Epithelial cell of esophagus (primary cell): ENCODE results near the gene SLC38A9.

Source experiments
- DNase-seq: peaks from one replicate; pipeline ENCODE4 v3.0.0; 2010; ENCODE audit warnings: low read depth
- H3K4me3 ChIP-seq: 2 replicates; pipeline ENCODE4 v1.5.1; 2011; ENCODE audit warnings: mild to moderate bottlenecking, low read length, control low read depth
- CTCF ChIP-seq: IDR thresholded peaks from 2 replicates; pipeline ENCODE4 v1.5.1; 2011; ENCODE audit warnings: low read depth, mild to moderate bottlenecking, low read length, control low read depth, inconsistent platforms; ENCODE audit not compliant: insufficient read depth; ENCODE audit errors: missing control alignments

SLC38A9 gene

DNA sequence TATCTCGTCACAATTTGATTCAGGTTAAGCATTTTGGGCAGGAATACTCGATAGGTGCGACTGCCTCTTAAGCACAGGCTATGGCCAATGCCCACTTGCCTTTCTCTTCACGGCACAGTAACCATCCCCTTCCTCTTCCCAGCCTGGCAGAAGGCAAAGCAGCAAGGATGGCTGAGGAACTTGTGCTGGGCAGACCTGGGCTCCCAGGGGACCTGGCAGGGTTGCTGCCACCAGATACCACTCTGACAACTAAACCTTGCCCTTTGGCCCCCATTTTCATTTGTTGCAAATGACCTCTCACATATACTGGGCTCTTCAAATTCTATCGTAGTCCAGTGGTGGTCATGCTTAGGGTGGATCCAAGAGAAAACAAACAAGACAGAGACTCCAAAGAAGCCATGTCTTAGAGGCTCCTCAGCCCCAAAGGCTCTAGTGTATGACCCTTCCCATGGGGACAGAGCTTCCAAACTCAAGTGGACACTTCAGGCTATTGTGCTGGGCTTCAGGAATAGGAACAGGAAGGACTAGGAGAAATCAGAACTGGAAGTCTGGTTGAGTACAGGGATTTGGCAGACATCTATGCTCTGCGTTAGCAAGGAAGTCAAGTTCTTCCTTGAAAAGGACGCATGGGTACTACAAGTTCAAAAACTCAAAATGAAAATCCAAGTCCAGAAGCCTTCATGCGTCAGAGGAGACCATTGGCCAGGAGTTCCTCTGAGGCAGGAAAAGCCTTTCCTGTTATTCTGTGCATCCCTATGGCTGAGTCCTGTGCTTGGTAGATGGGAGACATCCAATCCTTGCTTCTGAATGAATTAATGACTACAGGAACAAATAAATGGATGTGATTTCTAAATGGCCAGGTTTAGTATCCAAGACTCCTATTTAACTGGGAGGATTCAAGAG lies 112.7 kb downstream of the SLC38A9 start:
- TF ChIP-seq CTCF = no peak
- no peak for DNase-seq

DNA sequence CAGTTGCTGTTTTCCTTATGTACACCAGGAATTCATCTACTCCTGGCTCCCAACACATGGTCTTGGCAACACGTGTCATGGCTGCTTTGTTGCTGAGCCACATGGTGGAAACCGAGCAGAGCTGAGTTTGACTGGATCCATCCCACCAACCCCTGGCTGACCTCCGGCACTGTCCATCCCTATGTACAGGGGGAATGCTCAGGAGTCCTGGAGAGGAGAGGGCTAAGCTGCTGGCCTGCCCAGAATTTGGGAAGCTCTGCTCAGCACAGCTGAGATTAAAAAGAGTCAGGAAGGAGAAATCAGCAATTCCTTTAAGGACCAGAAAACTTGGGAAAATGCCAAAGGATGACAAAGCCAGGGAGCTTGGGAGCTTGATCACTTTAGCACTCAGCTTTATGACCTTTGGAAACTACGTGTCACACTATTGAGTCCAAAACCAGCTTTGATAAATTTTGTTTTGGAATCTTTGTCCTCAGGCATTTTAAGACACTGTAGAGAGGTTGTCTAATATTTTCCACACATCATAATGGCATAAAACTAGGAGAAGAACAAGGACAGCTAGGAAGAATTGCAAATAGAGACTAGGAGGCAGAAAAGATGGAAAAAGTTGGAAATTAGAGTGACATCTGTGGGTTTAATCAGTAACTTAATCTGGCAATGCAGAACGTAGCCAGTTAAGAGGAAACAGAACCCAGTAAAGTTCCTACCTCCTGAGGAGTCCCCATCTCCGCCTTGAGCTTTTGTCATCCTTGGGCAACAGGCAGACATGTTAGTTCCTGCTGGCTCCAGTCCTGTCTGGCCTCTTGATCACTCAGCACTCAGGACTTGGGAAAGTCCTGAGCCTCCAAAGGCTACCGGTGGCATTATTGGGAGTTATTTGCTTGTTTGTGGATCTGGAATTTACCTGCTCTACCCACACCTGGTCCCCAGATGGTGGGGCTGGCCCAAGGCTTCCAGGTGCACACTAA lies 114.8 kb downstream of the SLC38A9 start:
- no peak overlapping the region for H3K4me3 ChIP-seq
- DNase-seq = peak; percentile 98
- peak; percentile 6 for TF ChIP-seq CTCF

More for the DNA sequence above, 112.7 kb downstream of the SLC38A9 start:
- H3K4me3 ChIP-seq = no peak overlapping the region

DNA sequence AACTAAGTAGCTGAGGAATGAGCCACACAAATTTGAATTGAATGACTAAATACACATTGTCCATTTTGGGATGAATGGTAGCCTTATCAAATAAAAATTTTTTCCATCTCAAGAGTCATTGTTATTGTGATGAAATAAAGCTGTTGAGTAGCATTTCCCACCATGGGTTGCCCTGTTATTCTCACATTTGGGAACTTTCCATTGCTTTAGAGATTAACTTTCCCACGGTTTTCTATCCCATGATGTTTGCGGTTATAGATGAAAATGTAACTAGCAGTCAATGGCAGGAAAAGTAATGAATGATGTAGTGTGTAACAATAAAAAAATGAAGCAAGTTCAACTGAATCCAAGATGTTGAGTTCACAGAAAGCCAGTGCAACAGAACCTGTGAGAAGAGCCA lies 117.5 kb downstream of the SLC38A9 start:
- DNase-seq = no peak
- H3K4me3 ChIP-seq = no peak overlapping the region
- no peak for TF ChIP-seq CTCF

GRCh38 chr5:55593115-55593472 lies 119.0 kb downstream of the SLC38A9 start:
- TF ChIP-seq CTCF = no peak
- peak; percentile 94 for DNase-seq
- H3K4me3 ChIP-seq = no peak overlapping the region

DNA sequence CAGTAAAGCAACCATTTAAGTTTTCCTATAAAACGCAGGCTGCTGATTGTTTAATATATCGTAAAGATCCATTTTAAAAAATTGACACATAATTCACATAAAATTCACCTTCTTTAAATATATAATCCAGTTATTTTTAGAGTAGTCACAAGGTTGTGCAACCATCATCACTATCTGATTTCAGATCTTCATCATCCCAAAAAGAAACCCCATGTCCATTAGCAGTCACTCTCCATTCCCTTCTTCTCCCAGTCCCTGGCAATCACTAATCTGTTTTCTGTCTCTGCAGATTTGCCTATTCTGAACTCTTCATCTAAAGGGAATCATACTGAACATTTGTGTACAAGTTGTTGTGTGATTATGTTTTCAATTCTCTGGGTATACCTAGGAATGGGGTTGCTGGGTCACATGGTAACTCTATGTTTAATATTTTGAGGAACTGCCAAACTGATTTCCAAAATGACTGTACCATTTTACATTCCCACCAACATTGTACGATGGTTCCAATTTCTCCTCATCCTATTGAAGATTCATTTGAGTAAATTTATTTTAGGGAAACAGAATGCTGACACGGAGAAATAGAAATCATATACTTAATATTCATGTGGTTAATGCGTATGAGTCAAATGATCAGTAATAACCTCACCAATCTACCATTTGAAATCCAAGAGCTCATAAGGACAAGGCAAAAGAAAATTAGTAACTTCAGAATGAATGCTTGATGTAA lies 119.6 kb downstream of the SLC38A9 start:
- H3K4me3 ChIP-seq = no peak overlapping the region
- DNase-seq = no peak
- no peak for TF ChIP-seq CTCF

DNA sequence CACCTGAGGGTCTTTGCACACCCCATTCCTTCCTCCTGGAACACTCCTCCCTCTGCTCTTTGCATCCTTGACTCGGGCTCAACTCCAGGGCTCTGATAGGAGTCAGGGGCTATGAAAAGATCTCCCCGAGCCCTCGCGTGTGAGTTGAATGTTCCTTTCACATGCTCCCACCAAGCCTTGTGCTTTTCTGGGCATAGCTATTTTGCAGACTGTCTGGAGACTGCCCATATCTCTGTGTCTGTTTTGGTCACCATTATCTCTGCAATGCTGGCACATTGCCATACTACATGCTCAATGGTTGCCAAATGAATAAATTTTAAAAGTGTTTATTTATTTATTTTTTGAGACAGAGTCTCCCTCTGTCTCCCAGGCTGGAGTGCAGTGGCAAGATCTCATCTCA lies 120.4 kb downstream of the SLC38A9 start:
- TF ChIP-seq CTCF = no peak
- H3K4me3 ChIP-seq = no peak overlapping the region
- no peak for DNase-seq
